Ectodermal cell (in vitro differentiated cells): ENCODE data around the gene LRRC73.
A peak's percentile ranks its signal among the peaks of the same experiment; 100 is the strongest.

ENCODE experiments used
- H3K27ac ChIP-seq: 2 replicates; pipeline ENCODE4 v1.7.0; 2013; ENCODE audit warnings: mild to moderate bottlenecking, low read depth, low read length; ENCODE audit not compliant: insufficient read depth, poor library complexity, severe bottlenecking
- H3K27me3 ChIP-seq: 2 replicates; pipeline ENCODE4 v1.7.0; 2013; ENCODE audit warnings: mild to moderate bottlenecking, low read length; ENCODE audit not compliant: insufficient read depth, control insufficient read depth, poor library complexity, severe bottlenecking
- H3K36me3 ChIP-seq: one replicate; pipeline ENCODE4 v1.7.0; 2013; ENCODE audit warnings: low read length; ENCODE audit not compliant: control insufficient read depth, insufficient read depth
- H3K4me1 ChIP-seq: one replicate; pipeline ENCODE4 v1.7.0; 2013; ENCODE audit warnings: low read length; ENCODE audit not compliant: control insufficient read depth, insufficient read depth
- H3K4me3 ChIP-seq: 2 replicates; pipeline ENCODE4 v1.7.0; 2013; ENCODE audit warnings: low read depth, low read length, control low read depth; ENCODE audit not compliant: insufficient read depth
- H3K9me3 ChIP-seq: 2 replicates; pipeline ENCODE4 v1.7.0; 2013; ENCODE audit warnings: mild to moderate bottlenecking, low read length, moderate library complexity; ENCODE audit not compliant: control insufficient read depth
- WGBS, 2 experiments: methylation state at CpG; one replicate each; pipeline ENCODE4 v1.1.7; 2013; ENCODE audit warnings: missing lambda C conversion rate in 2 of 2; 5-methylcytosine and 5-hydroxymethylcytosine counted together

Gene LRRC73

GRCh38 chr6:43524483-43524961, 14.4 kb upstream of the LRRC73 start:
- Histone ChIP-seq H3K4me1 (no peaks in the 10 kb centered on the region), H3K36me3 (peaks cover 81% of the 10 kb centered on the region), H3K4me3 (no peak overlapping the region), H3K9me3 (no peaks in the 10 kb centered on the region), H3K27ac (no peak overlapping the region), H3K27me3 (no peaks in the 10 kb centered on the region)
- 94 to 97% methylated on average over 10 of the region's 10 CpGs for WGBS, 2 experiments

GRCh38 chr6:43523284-43523683, 13.1 kb upstream of the LRRC73 start:
- Histone ChIP-seq H3K27ac (no peak overlapping the region), H3K9me3 (no peaks in the 10 kb centered on the region), H3K27me3 (no peaks in the 10 kb centered on the region), H3K4me1 (no peaks in the 10 kb centered on the region), H3K4me3 (no peak overlapping the region), H3K36me3 (peaks cover 75% of the 10 kb centered on the region)
- WGBS, 2 experiments, result 97 to 98% methylated on average over 3 of the region's 3 CpGs

GRCh38 chr6:43522547-43523261, 12.6 kb upstream of the LRRC73 start:
- Histone ChIP-seq H3K27me3 (no peaks in the 10 kb centered on the region), H3K36me3 (peaks cover 71% of the 10 kb centered on the region), H3K27ac (no peak overlapping the region), H3K4me3 (no peak overlapping the region), H3K4me1 (no peaks in the 10 kb centered on the region), H3K9me3 (no peaks in the 10 kb centered on the region)
- 95% methylated on average over 8 of the region's 8 CpGs for WGBS, 2 experiments

- Histone ChIP-seq H3K27ac (no peak overlapping the region), H3K4me3 (no peak overlapping the region), H3K36me3 (peaks cover 67% of the 10 kb centered on the region), H3K27me3 (no peaks in the 10 kb centered on the region), H3K9me3 (no peaks in the 10 kb centered on the region), H3K4me1 (no peaks in the 10 kb centered on the region)
- 90 to 94% methylated on average over 2 of the region's 2 CpGs for WGBS, 2 experiments
Measured at GRCh38 chr6:43521836-43522235, 11.7 kb upstream of the LRRC73 start.

- H3K36me3 ChIP-seq, result peaks cover 52% of the 10 kb centered on the region
- no peaks in the 10 kb centered on the region for H3K27me3 ChIP-seq
- H3K4me1 ChIP-seq, result peaks cover 9% of the 10 kb centered on the region
- H3K9me3 ChIP-seq, result no peaks in the 10 kb centered on the region
- 96 to 97% methylated on average over 8 of the region's 8 CpGs for WGBS, 2 experiments
- H3K27ac ChIP-seq, result no peak overlapping the region
- no peak overlapping the region for H3K4me3 ChIP-seq
Measured at GRCh38 chr6:43520097-43520496, 10.0 kb upstream of the LRRC73 start.

- WGBS, 2 experiments, result 11% methylated on average over 10 of the region's 10 CpGs
- no peaks in the 10 kb centered on the region for H3K27me3 ChIP-seq
- H3K36me3 ChIP-seq, result peaks cover 51% of the 10 kb centered on the region
- H3K9me3 ChIP-seq, result no peaks in the 10 kb centered on the region
- no peak overlapping the region for H3K27ac ChIP-seq
- H3K4me3 ChIP-seq, result peak overlapping the region; percentile 99
- peaks cover 9% of the 10 kb centered on the region for H3K4me1 ChIP-seq
Measured at GRCh38 chr6:43517505-43518357, 7.6 kb upstream of the LRRC73 start.

GRCh38 chr6:43516697-43517504, 6.8 kb upstream of the LRRC73 start, which contains the start of the genes POLR1C and YIPF3:
Gene POLR1C (plus strand): TSS chr6:43517089. CDS start chr6:43517110, 21 bp downstream.
Gene YIPF3 (minus strand): TSS chr6:43516926. CDS start chr6:43516807, 119 bp downstream.
- H3K27ac ChIP-seq, result peak within 1 kb of the TSS; percentile 70
- no peaks in the 10 kb centered on the region for H3K9me3 ChIP-seq
- no peaks in the 10 kb centered on the region for H3K27me3 ChIP-seq
- H3K36me3 ChIP-seq, result peaks cover 47% of the 10 kb centered on the region
- peaks cover 9% of the 10 kb centered on the region for H3K4me1 ChIP-seq
- H3K4me3 ChIP-seq, result peak within 1 kb of the TSS; percentile 99
- WGBS, 2 experiments, result 0 to 1% methylated on average over 57 of the region's 57 CpGs

- no peaks in the 10 kb centered on the region for H3K9me3 ChIP-seq
- peaks cover 9% of the 10 kb centered on the region for H3K4me1 ChIP-seq
- peak overlapping the region; percentile 70 for H3K27ac ChIP-seq
- H3K36me3 ChIP-seq, result peaks cover 41% of the 10 kb centered on the region
- peak overlapping the region; percentile 99 for H3K4me3 ChIP-seq
- 2 to 4% methylated on average over 10 of the region's 10 CpGs for WGBS, 2 experiments
- no peaks in the 10 kb centered on the region for H3K27me3 ChIP-seq
Measured at GRCh38 chr6:43516367-43516696, 6.2 kb upstream of the LRRC73 start.

GRCh38 chr6:43515808-43516207, 5.7 kb upstream of the LRRC73 start:
- Histone ChIP-seq H3K27me3 (no peaks in the 10 kb centered on the region), H3K4me3 (peak overlapping the region; percentile 99), H3K36me3 (peaks cover 36% of the 10 kb centered on the region), H3K9me3 (no peaks in the 10 kb centered on the region), H3K4me1 (peaks cover 9% of the 10 kb centered on the region), H3K27ac (no peak overlapping the region)
- 89 to 90% methylated on average over 9 of the region's 9 CpGs for WGBS, 2 experiments
